Measurements from ENCODE around the gene SAC3D1. TPM values are rescaled to one million over a fixed set of nuclear protein-coding genes. Genes with fewer than 3 reads are reported as not detected.

Gene SAC3D1
- total RNA-seq, 1 donor from 2014 or later, result 5.7 TPM

GRCh38 chr11:65084598-65085375 is 43.8 kb downstream of the SAC3D1 start:
- DNase-seq (ENCODE audit: low spot score in 2 of 2) (no peak), FAIRE-seq (no peak)

- no peak for FAIRE-seq
Measured at GRCh38 chr11:65085446-65085845, 44.4 kb downstream of the SAC3D1 start.

GRCh38 chr11:65086809-65087208 is 45.8 kb downstream of the SAC3D1 start:
- no peak for FAIRE-seq
- DNase-seq (ENCODE audit: low spot score in 2 of 2), result no peak

More at GRCh38 chr11:65085446-65085845, 44.4 kb downstream of the SAC3D1 start:
- no peak for DNase-seq (ENCODE audit: low spot score in 2 of 2)

GRCh38 chr11:65087216-65087615 is 46.2 kb downstream of the SAC3D1 start:
- no peak for DNase-seq (ENCODE audit: low spot score in 2 of 2)
- FAIRE-seq, result no peak

GRCh38 chr11:65087827-65088226 is 46.8 kb downstream of the SAC3D1 start:
- FAIRE-seq (no peak), DNase-seq (ENCODE audit: low spot score in 2 of 2) (no peak)

GRCh38 chr11:65089621-65090020 is 48.6 kb downstream of the SAC3D1 start:
- no peak for FAIRE-seq
- no peak for DNase-seq (ENCODE audit: low spot score in 2 of 2)

- DNase-seq (ENCODE audit: low spot score in 2 of 2) (peak in 1 of 2 donors; percentile 53), FAIRE-seq (no peak)
Measured at GRCh38 chr11:65090628-65091027, 49.6 kb downstream of the SAC3D1 start.

Small RNAs within 50 kb of the gene (small RNA-seq; reads per million reads assigned to genes)
- gene MIR6879 (not detected), gene SNX15 (not detected)

Other genes starting within 250 kb of the SAC3D1 start
- 7.3 TPM for gene MAP4K2, start 238.0 kb upstream of the SAC3D1 start, total RNA-seq
- gene MEN1, start 230.7 kb upstream of the SAC3D1 start, total RNA-seq, result 11.8 TPM
- gene CDC42BPG, start 196.6 kb upstream of the SAC3D1 start, total RNA-seq, result under 0.01 TPM
- 23.6 TPM for gene EHD1, start 162.6 kb upstream of the SAC3D1 start, total RNA-seq
- 7.3 TPM for gene ATG2A, start 124.0 kb upstream of the SAC3D1 start, total RNA-seq
- gene PPP2R5B, start 116.5 kb upstream of the SAC3D1 start, total RNA-seq, result 27.3 TPM
- gene GPHA2, start 105.3 kb upstream of the SAC3D1 start, total RNA-seq, result not detected
- not detected for gene MAJIN, start 69.1 kb upstream of the SAC3D1 start, total RNA-seq
- gene BATF2, start 44.2 kb upstream of the SAC3D1 start, total RNA-seq, result not detected
- gene ARL2, start 27.1 kb upstream of the SAC3D1 start, total RNA-seq, result 50.5 TPM
- 17.9 TPM for gene SNX15, start 13.8 kb upstream of the SAC3D1 start, total RNA-seq
- 4.1 TPM for gene NAALADL1, start 17.3 kb downstream of the SAC3D1 start, total RNA-seq
- 1.6 TPM for gene CDCA5, start 42.8 kb downstream of the SAC3D1 start, total RNA-seq
- gene ZFPL1, start 43.0 kb downstream of the SAC3D1 start, total RNA-seq, result 11.8 TPM
- gene VPS51, start 55.0 kb downstream of the SAC3D1 start, total RNA-seq, result 229 TPM
- 54.6 TPM for gene TM7SF2, start 70.7 kb downstream of the SAC3D1 start, total RNA-seq
- gene ZNHIT2, start 76.5 kb downstream of the SAC3D1 start, total RNA-seq, result 6.1 TPM
- gene FAU, start 80.9 kb downstream of the SAC3D1 start, total RNA-seq, result 251 TPM
- gene MRPL49, start 81.1 kb downstream of the SAC3D1 start, total RNA-seq, result 29.3 TPM
- 7.7 TPM for gene SYVN1, start 93.3 kb downstream of the SAC3D1 start, total RNA-seq
- gene SPDYC, start 129.0 kb downstream of the SAC3D1 start, total RNA-seq, result not detected
- gene CAPN1, start 140.7 kb downstream of the SAC3D1 start, total RNA-seq, result 48.5 TPM
- 2.9 TPM for gene POLA2, start 220.8 kb downstream of the SAC3D1 start, total RNA-seq

All from frontal cortex (tissue), 4 donors.